ENCODE data around the gene BTLA. TPM values are rescaled to one million over a fixed set of nuclear protein-coding genes. Genes with fewer than 3 reads are reported as not detected.

BTLA gene
- total RNA-seq, 5 donors from 2014 or later (not counting 1 experiment from before 2014, with no cell fraction given), result 11.5 to 16.9 (median 15.2) TPM

- Mint-ChIP-seq H3K36me3 (no peaks in the 10 kb centered on the region), H3K4me3 (no peak overlapping the region), H3K27me3 (no peaks in the 10 kb centered on the region), H3K27ac (no peak overlapping the region), H3K9me3 (no peaks in the 10 kb centered on the region), H3K4me1 (peaks cover 21 to 36% (median 28%) of the 10 kb centered on the region in 3 donors)
- ATAC-seq (replicated peaks in 1 of 4) (no peak), DNase-seq (no peak)
- Histone ChIP-seq H3K4me1 (ENCODE audit: control insufficient read depth in 1 of 2, extremely low read depth in 1 of 2, insufficient read depth in 2 of 2, low read length in 2 of 2) (peaks cover 7 to 22% of the 10 kb centered on the region in 2 experiments), H3K4me3 (ENCODE audit: control insufficient read depth in 1 of 2, extremely low read depth in 1 of 2, low read length in 1 of 2) (no peak overlapping the region), H3K27me3 (replicated peaks in 1 of 2; ENCODE audit: control insufficient read depth in 2 of 2, extremely low read depth in 1 of 2, insufficient read depth in 2 of 2, low read length in 1 of 2) (no peaks in the 10 kb centered on the region), H3K27ac (ENCODE audit: low read length) (no peak overlapping the region), H3K9me3 (no peaks in the 10 kb centered on the region), H3K36me3 (ENCODE audit: control insufficient read depth in 2 of 2, extremely low read depth in 1 of 2, insufficient read depth in 1 of 2, low read length in 1 of 2) (no peaks in the 10 kb centered on the region)
- POLR2A ChIA-PET, result interaction anchor here in 1 of 2 donors (0.7 kb wide), 1 partner anchor 23 kb away, joined by 3 read pairs; no protein-coding TSS in a partner anchor
- CTCF ChIA-PET, result interaction anchor here in 1 of 2 donors (1.4 kb wide), 1 partner anchor 319 kb away, joined by 3 read pairs; no protein-coding TSS in a partner anchor
These were observed 43.1 kb downstream of the BTLA start for GRCh38 chr3:112456147-112456546.

- POLR2A ChIA-PET, result no interaction called here
- Histone ChIP-seq H3K9me3 (no peaks in the 10 kb centered on the region), H3K27me3 (replicated peaks in 1 of 2; ENCODE audit: control insufficient read depth in 2 of 2, extremely low read depth in 1 of 2, insufficient read depth in 2 of 2, low read length in 1 of 2) (no peaks in the 10 kb centered on the region), H3K27ac (ENCODE audit: low read length) (no peak overlapping the region), H3K36me3 (ENCODE audit: control insufficient read depth in 2 of 2, extremely low read depth in 1 of 2, insufficient read depth in 1 of 2, low read length in 1 of 2) (no peaks in the 10 kb centered on the region), H3K4me1 (ENCODE audit: control insufficient read depth in 1 of 2, extremely low read depth in 1 of 2, insufficient read depth in 2 of 2, low read length in 2 of 2) (peaks cover 0 to 7% of the 10 kb centered on the region in 2 experiments), H3K4me3 (ENCODE audit: control insufficient read depth in 1 of 2, extremely low read depth in 1 of 2, low read length in 1 of 2) (no peak overlapping the region)
- no peaks in the 10 kb centered on the region for H3K27me3 Mint-ChIP-seq
- no peaks in the 10 kb centered on the region for H3K9me3 Mint-ChIP-seq
- no peaks in the 10 kb centered on the region for H3K36me3 Mint-ChIP-seq
- no peak overlapping the region for H3K27ac Mint-ChIP-seq
- ATAC-seq (replicated peaks in 1 of 4) (no peak), DNase-seq (no peak)
- H3K4me3 Mint-ChIP-seq, result no peak overlapping the region
- WGBS (ENCODE audit: insufficient coverage), result no CpG with 5 or more reads among the region's 1 CpG
- H3K4me1 Mint-ChIP-seq, result peaks cover 6 to 12% (median 10%) of the 10 kb centered on the region in 3 donors
- CTCF ChIA-PET, result no interaction called here
These were observed 50.3 kb downstream of the BTLA start for GRCh38 chr3:112448939-112449338.

- CTCF ChIA-PET, result no interaction called here
- no peak overlapping the region for H3K27ac Mint-ChIP-seq
- no peaks in the 10 kb centered on the region for H3K27me3 ChIP-seq (replicated peaks in 1 of 2; ENCODE audit: control insufficient read depth in 2 of 2, extremely low read depth in 1 of 2, insufficient read depth in 2 of 2, low read length in 1 of 2)
- WGBS (ENCODE audit: insufficient coverage), result no CpG with 5 or more reads among the region's 1 CpG
- POLR2A ChIA-PET, result no interaction called here
- no peak for DNase-seq
- peaks cover 0 to 7% of the 10 kb centered on the region in 2 experiments for H3K4me1 ChIP-seq (ENCODE audit: control insufficient read depth in 1 of 2, extremely low read depth in 1 of 2, insufficient read depth in 2 of 2, low read length in 2 of 2)
- no peaks in the 10 kb centered on the region for H3K9me3 Mint-ChIP-seq
- no peak overlapping the region for H3K4me3 Mint-ChIP-seq
- H3K27me3 Mint-ChIP-seq, result no peaks in the 10 kb centered on the region
- no peaks in the 10 kb centered on the region for H3K36me3 Mint-ChIP-seq
- H3K4me1 Mint-ChIP-seq, result peaks cover 6 to 12% (median 10%) of the 10 kb centered on the region in 3 donors
- H3K27ac ChIP-seq (ENCODE audit: low read length), result no peak overlapping the region
- H3K9me3 ChIP-seq, result no peaks in the 10 kb centered on the region
- no peak for ATAC-seq (replicated peaks in 1 of 4)
- H3K36me3 ChIP-seq (ENCODE audit: control insufficient read depth in 2 of 2, extremely low read depth in 1 of 2, insufficient read depth in 1 of 2, low read length in 1 of 2), result no peaks in the 10 kb centered on the region
- H3K4me3 ChIP-seq (ENCODE audit: control insufficient read depth in 1 of 2, extremely low read depth in 1 of 2, low read length in 1 of 2), result no peak overlapping the region
These were observed 52.9 kb downstream of the BTLA start for GRCh38 chr3:112446343-112446742.

GRCh38 chr3:112445839-112446238 lies 53.4 kb downstream of the BTLA start:
- Mint-ChIP-seq H3K36me3 (no peaks in the 10 kb centered on the region), H3K4me3 (no peak overlapping the region), H3K27ac (no peak overlapping the region), H3K4me1 (peaks cover 6 to 12% (median 10%) of the 10 kb centered on the region in 3 donors), H3K27me3 (no peaks in the 10 kb centered on the region), H3K9me3 (no peaks in the 10 kb centered on the region)
- Histone ChIP-seq H3K4me1 (ENCODE audit: control insufficient read depth in 1 of 2, extremely low read depth in 1 of 2, insufficient read depth in 2 of 2, low read length in 2 of 2) (peaks cover 0 to 7% of the 10 kb centered on the region in 2 experiments), H3K27me3 (replicated peaks in 1 of 2; ENCODE audit: control insufficient read depth in 2 of 2, extremely low read depth in 1 of 2, insufficient read depth in 2 of 2, low read length in 1 of 2) (no peaks in the 10 kb centered on the region), H3K36me3 (ENCODE audit: control insufficient read depth in 2 of 2, extremely low read depth in 1 of 2, insufficient read depth in 1 of 2, low read length in 1 of 2) (no peaks in the 10 kb centered on the region), H3K4me3 (ENCODE audit: control insufficient read depth in 1 of 2, extremely low read depth in 1 of 2, low read length in 1 of 2) (no peak overlapping the region), H3K9me3 (no peaks in the 10 kb centered on the region), H3K27ac (ENCODE audit: low read length) (no peak overlapping the region)
- no peak for DNase-seq
- ATAC-seq (replicated peaks in 1 of 4), result no peak
- no CpG with 5 or more reads among the region's 2 CpGs for WGBS (ENCODE audit: insufficient coverage)
- ChIA-PET CTCF (interaction anchor here in 1 of 2 donors (0.8 kb wide), 1 partner anchor 454 kb away, joined by 3 read pairs; no protein-coding TSS in a partner anchor), POLR2A (no interaction called here)

GRCh38 chr3:112437146-112438022 lies 61.9 kb downstream of the BTLA start:
- no peak overlapping the region for H3K27ac ChIP-seq (ENCODE audit: low read length)
- H3K4me1 Mint-ChIP-seq, result peaks cover 8 to 33% (median 8%) of the 10 kb centered on the region in 3 donors
- ATAC-seq (replicated peaks in 1 of 4) (peak; percentile 37 to 58 (median 54)), DNase-seq (peak in 3 of 35 experiments; percentile 0 to 52 (median 1))
- H3K4me3 ChIP-seq (ENCODE audit: control insufficient read depth in 1 of 2, extremely low read depth in 1 of 2, low read length in 1 of 2), result no peak overlapping the region
- H3K27ac Mint-ChIP-seq, result peak overlapping the region in 1 of 2 donors; percentile 68
- 61% methylated on average over 5 of the region's 6 CpGs for WGBS (ENCODE audit: insufficient coverage)
- peaks cover 16% of the 10 kb centered on the region for H3K36me3 Mint-ChIP-seq
- no peaks in the 10 kb centered on the region for H3K9me3 ChIP-seq
- POLR2A ChIA-PET, result interaction anchor here in 1 of 2 donors (0.6 kb wide), 1 partner anchor 53 kb away, joined by 4 read pairs; no protein-coding TSS in a partner anchor
- peak overlapping the region in 1 of 3 donors; percentile 8 for H3K4me3 Mint-ChIP-seq
- H3K9me3 Mint-ChIP-seq, result peaks cover 0 to 9% (median 4%) of the 10 kb centered on the region in 3 donors
- no peaks in the 10 kb centered on the region for H3K27me3 Mint-ChIP-seq
- H3K4me1 ChIP-seq (ENCODE audit: control insufficient read depth in 1 of 2, extremely low read depth in 1 of 2, insufficient read depth in 2 of 2, low read length in 2 of 2), result peaks cover 0 to 14% of the 10 kb centered on the region in 2 experiments
- CTCF ChIA-PET, result interaction anchor here (0.6 to 1.7 kb wide), 8 partner anchors 26 to 1863 kb away, joined by 3 to 12 read pairs (median 5); partner anchors contain the start of genes BTLA (in 1 of the 2) and SLC9C1 (in 1 of the 2)
- H3K36me3 ChIP-seq (ENCODE audit: control insufficient read depth in 2 of 2, extremely low read depth in 1 of 2, insufficient read depth in 1 of 2, low read length in 1 of 2), result no peaks in the 10 kb centered on the region
- H3K27me3 ChIP-seq (replicated peaks in 1 of 2; ENCODE audit: control insufficient read depth in 2 of 2, extremely low read depth in 1 of 2, insufficient read depth in 2 of 2, low read length in 1 of 2), result peaks cover 0 to 5% of the 10 kb centered on the region in 2 experiments

GRCh38 chr3:112429960-112430359 lies 69.3 kb downstream of the BTLA start:
- ChIA-PET CTCF (no interaction called here), POLR2A (no interaction called here)
- no peaks in the 10 kb centered on the region for H3K4me1 ChIP-seq (ENCODE audit: control insufficient read depth in 1 of 2, extremely low read depth in 1 of 2, insufficient read depth in 2 of 2, low read length in 2 of 2)
- H3K4me1 Mint-ChIP-seq, result peaks cover 0 to 12% (median 4%) of the 10 kb centered on the region in 3 donors
- H3K27me3 Mint-ChIP-seq, result no peaks in the 10 kb centered on the region
- no peak for ATAC-seq (replicated peaks in 1 of 4)
- no peaks in the 10 kb centered on the region for H3K27me3 ChIP-seq (replicated peaks in 1 of 2; ENCODE audit: control insufficient read depth in 2 of 2, extremely low read depth in 1 of 2, insufficient read depth in 2 of 2, low read length in 1 of 2)
- DNase-seq, result no peak
- H3K27ac Mint-ChIP-seq, result no peak overlapping the region
- no peak overlapping the region for H3K4me3 Mint-ChIP-seq
- no peaks in the 10 kb centered on the region for H3K9me3 ChIP-seq
- H3K36me3 Mint-ChIP-seq, result peaks cover 8% of the 10 kb centered on the region
- H3K9me3 Mint-ChIP-seq, result peaks cover 0 to 7% (median 7%) of the 10 kb centered on the region in 3 donors
- no peak overlapping the region for H3K27ac ChIP-seq (ENCODE audit: low read length)
- no peak overlapping the region for H3K4me3 ChIP-seq (ENCODE audit: control insufficient read depth in 1 of 2, extremely low read depth in 1 of 2, low read length in 1 of 2)
- WGBS (ENCODE audit: insufficient coverage), result no CpG with 5 or more reads among the region's 3 CpGs
- no peaks in the 10 kb centered on the region for H3K36me3 ChIP-seq (ENCODE audit: control insufficient read depth in 2 of 2, extremely low read depth in 1 of 2, insufficient read depth in 1 of 2, low read length in 1 of 2)

All from T-cell (primary cell).